HepG2 (cell line): ENCODE data around the gene NOL4L. TPM values are rescaled to one million over a fixed set of nuclear protein-coding genes. Genes with fewer than 3 reads are reported as not detected.

Source experiments
- ATAC-seq: fragments of 200-7000 bp; cut with Tn5 transposase; 3 replicates; pipeline ENCODE4 v1.9.1; 2020; ENCODE audit warnings: mild to moderate bottlenecking, moderate library complexity
- BruUV-seq: library from RNA; stranded (reverse); fragments of 400-500 nt; replicated peaks from 2 replicates; lab custom pipeline; 2021; lab: Mats Ljungman, UMichigan
- CTCF ChIA-PET: fragments of 300-600 bp; formaldehyde crosslinking; extraction: SDS; loops from one replicate; lab custom pipeline; 2021; ENCODE audit warnings: low total read pairs, inconsistent platforms, low intra/inter-chr PET ratio; lab: Yijun Ruan, JAX
- POLR2A ChIA-PET: fragments of 350-600 bp; sonication (Branson Sonifier 250); formaldehyde crosslinking; loops from one replicate; lab custom pipeline; 2020; ENCODE audit warnings: antibody characterized with exemption, inconsistent platforms; lab: Yijun Ruan, JAX
- DNase-seq: peaks from one replicate; pipeline ENCODE4 v3.0.0-alpha.2; 2015; ENCODE audit warnings: low spot score
- FAIRE-seq: peaks from 3 replicates; lab custom pipeline; 2011; peaks lifted over from hg19 to GRCh38; lab: Jason Lieb, UNC
- H2AFZ ChIP-seq: one replicate; pipeline ENCODE4 v1.6.1; 2011; ENCODE audit warnings: low read length, inconsistent platforms
- H3K27ac ChIP-seq: fragments of 300-600 bp; 3 replicates; pipeline ENCODE4 v1.8.0; 2011; ENCODE audit warnings: mixed run types, mild to moderate bottlenecking, mixed read lengths, low read length, inconsistent platforms; ENCODE audit not compliant: insufficient read depth; ENCODE audit errors: extremely low read length
- H3K27me3 ChIP-seq, 2 experiments: fragments of 200-600 bp in 1 of 2; 2 replicates in 1 of 2; 3 replicates in 1 of 2; pipeline versions ENCODE4 v1.6.0 to v1.8.0; 2011; ENCODE audit warnings: low read length in 2 of 2, mild to moderate bottlenecking in 2 of 2, moderate library complexity in 2 of 2, inconsistent platforms in 1 of 2; ENCODE audit not compliant: insufficient read depth in 2 of 2, control insufficient read depth in 1 of 2
- H3K36me3 ChIP-seq, 2 experiments: fragments of 200-600 bp in 1 of 2; replicated peaks in 1 of 2; 2 replicates in 1 of 2; 3 replicates in 1 of 2; pipeline versions ENCODE4 v1.5.1 to v1.8.0; 2011; ENCODE audit warnings: low read length in 2 of 2, inconsistent platforms in 1 of 2; ENCODE audit not compliant: insufficient read depth in 2 of 2, control insufficient read depth in 1 of 2
- H3K4me1 ChIP-seq: 2 replicates; pipeline ENCODE4 v1.5.1; 2012; ENCODE audit warnings: low read length, inconsistent platforms; ENCODE audit not compliant: insufficient read depth
- H3K4me2 ChIP-seq: 2 replicates; pipeline ENCODE4 v1.6.0; 2011; ENCODE audit warnings: low read depth, low read length, inconsistent platforms
- H3K4me3 ChIP-seq, 3 experiments: fragments of 200-600 bp in 1 of 3; sonication (generic), shearing (Covaris generic) in 1 of 3; replicated peaks in 1 of 3; 2 replicates each; pipeline ENCODE4 v1.5.1; 2011 to 2016; ENCODE audit warnings: low read length in 3 of 3, inconsistent platforms in 2 of 3, low read depth in 2 of 3, mild to moderate bottlenecking in 2 of 3, control low read depth in 1 of 3, mixed read lengths in 1 of 3; ENCODE audit not compliant: insufficient read depth in 1 of 3
- H3K79me2 ChIP-seq: one replicate; pipeline ENCODE4 v1.6.1; 2011; ENCODE audit warnings: low read length, inconsistent platforms; ENCODE audit not compliant: insufficient read depth
- H3K9ac ChIP-seq: 2 replicates; pipeline ENCODE4 v1.6.0; 2011; ENCODE audit warnings: mild to moderate bottlenecking, low read depth, low read length, inconsistent platforms; ENCODE audit not compliant: insufficient read depth
- H3K9me3 ChIP-seq: 2 replicates; pipeline ENCODE4 v1.5.1; 2012; ENCODE audit warnings: mild to moderate bottlenecking, low read length
- H4K20me1 ChIP-seq: 2 replicates; pipeline ENCODE4 v1.6.0; 2011; ENCODE audit warnings: inconsistent platforms, mild to moderate bottlenecking, low read length, moderate library complexity; ENCODE audit not compliant: insufficient read depth
- ARHGAP35 ChIP-seq: sonication (generic); formaldehyde crosslinking; IDR thresholded peaks from 2 replicates; pipeline ENCODE4 v1.9.0; 2022; ENCODE audit warnings: mild to moderate bottlenecking, inconsistent platforms, moderate library complexity, missing genetic modification reagents, borderline replicate concordance
- E2F2 ChIP-seq: sonication (generic); formaldehyde crosslinking; IDR thresholded peaks from 2 replicates; pipeline ENCODE4 v1.4.0; 2020; ENCODE audit warnings: missing genetic modification reagents, borderline replicate concordance
- GPBP1L1 ChIP-seq: sonication (generic); formaldehyde crosslinking; IDR thresholded peaks from 2 replicates; pipeline ENCODE4 v1.5.0; 2020; ENCODE audit warnings: mild to moderate bottlenecking, missing genetic modification reagents
- NFKB2 ChIP-seq: sonication (generic); formaldehyde crosslinking; IDR thresholded peaks from 2 replicates; pipeline ENCODE4 v1.4.0; 2020; ENCODE audit warnings: missing genetic modification reagents, borderline replicate concordance
- RBM22 ChIP-seq: fragments of 200-400 bp; formaldehyde crosslinking; optimal IDR thresholded peaks from 2 replicates; pipeline ENCODE3; 2017; ENCODE audit warnings: mild to moderate bottlenecking, low read length, moderate library complexity
- RXRA ChIP-seq: sonication (generic); formaldehyde crosslinking; IDR thresholded peaks from 2 replicates; pipeline ENCODE4 v1.5.1; 2020; ENCODE audit warnings: missing genetic modification reagents
- SMARCC2 ChIP-seq: fragments of 450-650 bp; IDR thresholded peaks from 2 replicates; pipeline ENCODE4 v1.6.1; 2017; ENCODE audit warnings: antibody characterized with exemption, mild to moderate bottlenecking
- ZFP91 ChIP-seq: sonication (generic); formaldehyde crosslinking; IDR thresholded peaks from 2 replicates; pipeline ENCODE4 v1.9.0; 2022; ENCODE audit warnings: missing genetic modification reagents, mild to moderate bottlenecking, borderline replicate concordance
- ZNF263 ChIP-seq: sonication (generic); formaldehyde crosslinking; IDR thresholded peaks from 2 replicates; pipeline ENCODE4 v1.4.0; 2020; ENCODE audit warnings: missing genetic modification reagents
- ZNF275 ChIP-seq: sonication (generic); formaldehyde crosslinking; IDR thresholded peaks from 2 replicates; pipeline ENCODE4 v1.8.0; 2022; ENCODE audit warnings: missing genetic modification reagents, mild to moderate bottlenecking, inconsistent platforms, borderline replicate concordance
- ZNF350 ChIP-seq: sonication (generic); formaldehyde crosslinking; IDR thresholded peaks from 2 replicates; pipeline ENCODE4 v1.4.0; 2020; ENCODE audit warnings: mild to moderate bottlenecking, low read depth, missing genetic modification reagents, borderline replicate concordance
- WGBS: methylation state at CpG from one replicate; pipeline ENCODE4 v1.1.6; 2017; ENCODE audit warnings: low lambda C conversion rate; 5-methylcytosine and 5-hydroxymethylcytosine counted together
- in situ Hi-C: cut with HindIII; loops from 2 replicates; pipeline ENCODE4 v1.10.0; 2017; ENCODE audit warnings: low pct_unique_long_range_greater_than_20kb; ENCODE audit not compliant: extremely low pct_ligation_motif_present
- intact Hi-C: fragments of 100-400 bp; cut with micrococcal nuclease; formaldehyde crosslinking; loops from one replicate; pipeline ENCODE4 v1.10.0; 2022; ENCODE audit not compliant: unreplicated experiment
- polyA plus RNA-seq, 8 experiments: library from polyadenylated mRNA; depleted of rRNA in 3 of 8; stranded (reverse) in 7 of 8; unstranded in 1 of 8; fragments of >200 nt; fragmentation: Illumina TruSeq in 4 of 8; extraction: Trizol in 4 of 8; gene quantifications; 2 replicates each; pipeline versions ENCODE4 v1.2.1 to v1.2.3, GENCODE V29; 2011 to 2016; ENCODE audit warnings: low read depth in 4 of 8, missing spikeins in 1 of 8, mixed read lengths in 1 of 8; ENCODE audit not compliant: insufficient read depth in 1 of 8
- total RNA-seq, 5 experiments: library from RNA; depleted of rRNA; stranded (reverse); fragments of >200 nt; fragmentation: Illumina TruSeq; extraction: Trizol; gene quantifications; 2 replicates each; pipeline ENCODE4 v1.2.3, GENCODE V29; 2016; ENCODE audit warnings: low read depth in 1 of 5

Gene NOL4L
- total and polyA plus RNA-seq, 2 of the 13 experiments (the other 11 are each of a cell fraction or from before 2014, with no cell fraction given), result 16.6 to 35.4 TPM

- TF ChIP-seq ZNF275 (CRISPR knock-in tag), result no peak
- TF ChIP-seq NFKB2, result peak; percentile 46; the same call in 1 of the 2 replicates
- peak; percentile 9; the same call in 1 of the 2 replicates for TF ChIP-seq ARHGAP35 (CRISPR knock-in tag)
- no peak for TF ChIP-seq GPBP1L1 (CRISPR knock-in tag)
- TF ChIP-seq, all 625 proteins: peak for 110
Observed at GRCh38 chr20:32470025-32470861, 114.9 kb downstream of the NOL4L start (continued).

- Histone ChIP-seq H3K27me3 (no peaks in the 10 kb centered on the region), H3K4me2 (no peak overlapping the region), H3K4me1 (peaks cover 87% of the 10 kb centered on the region), H4K20me1 (peaks cover 15% of the 10 kb centered on the region; the same call in 1 of the 2 replicates), H3K27ac (no peak overlapping the region), H3K9me3 (no peaks in the 10 kb centered on the region), H3K4me3 (no peak overlapping the region), H3K9ac (no peak overlapping the region), H3K79me2 (peaks cover 86% of the 10 kb centered on the region), H2AFZ (no peak overlapping the region), H3K36me3 (peaks cover 13 to 34% of the 10 kb centered on the region in 2 experiments; a peak in 4 of 5 replicates)
- in situ Hi-C loops (no loop called here), intact Hi-C loops (no loop called here)
- ATAC-seq (no peak), FAIRE-seq (no peak), DNase-seq (no peak)
- TF ChIP-seq RXRA (CRISPR knock-in tag), result 0 out of 2 replicates have a peak, but pooled peaks have one; percentile 3
- TF ChIP-seq ZNF263, result no peak
- no peak for TF ChIP-seq ZNF350
- no peak for TF ChIP-seq E2F2 (CRISPR knock-in tag)
- no peak for TF ChIP-seq SMARCC2
- no peak for TF ChIP-seq ZFP91 (CRISPR knock-in tag)
- TF ChIP-seq RBM22, result peak; percentile 66
- BruUV-seq, result no TSS peak
- 95% methylated on average over 7 of the region's 7 CpGs for WGBS
- ChIA-PET POLR2A (no interaction called here), CTCF (no interaction called here)
Observed at GRCh38 chr20:32468860-32469259, 116.3 kb downstream of the NOL4L start.
